Endothelial cell of umbilical vein (primary cell): ENCODE measurements around the gene TMPRSS4.

Source experiments
- CTCF ChIP-seq, 2 donors: IDR thresholded peaks; 1 replicate in 1 of 2; 2 replicates in 1 of 2; pipeline ENCODE4 v1.5.1; 2011; ENCODE audit warnings: low read length in 2 of 2, mild to moderate bottlenecking in 2 of 2, moderate library complexity in 2 of 2, control low read depth in 1 of 2, inconsistent platforms in 1 of 2, low read depth in 1 of 2; ENCODE audit not compliant: insufficient read depth in 1 of 2; ENCODE audit errors: extremely low read depth in 1 of 2
- EZH2 ChIP-seq: IDR thresholded peaks from 2 replicates; pipeline ENCODE4 v1.6.1; 2012; ENCODE audit warnings: borderline replicate concordance, low read depth, mild to moderate bottlenecking, moderate library complexity, low read length, inconsistent platforms; ENCODE audit not compliant: severe bottlenecking
- JUN ChIP-seq: IDR thresholded peaks from 2 replicates; pipeline ENCODE4 v1.6.1; 2011; ENCODE audit warnings: borderline replicate concordance, low read depth; ENCODE audit not compliant: insufficient read length, insufficient read depth
- MAX ChIP-seq: IDR thresholded peaks from 2 replicates; pipeline ENCODE4 v1.6.1; 2011; ENCODE audit not compliant: insufficient read depth, insufficient read length
- POLR2A ChIP-seq: IDR thresholded peaks from 2 replicates; pipeline ENCODE4 v1.6.1; 2012; ENCODE audit warnings: low read depth, mild to moderate bottlenecking, control low read depth, low read length
- POLR2AphosphoS5 ChIP-seq: IDR thresholded peaks from 2 replicates; pipeline ENCODE4 v1.6.1; 2012; ENCODE audit warnings: low read depth, mild to moderate bottlenecking, control low read depth, low read length, moderate library complexity; ENCODE audit not compliant: insufficient read depth

GRCh38 chr11:118153976-118154375, 77.1 kb downstream of the TMPRSS4 start:
- TF ChIP-seq CTCF (IDR thresholded peaks at IDR 0.05; ENCODE audit: extremely low read depth in 1 of 2, insufficient read depth in 1 of 2, low read depth in 1 of 2, low read length in 2 of 2), result no peak
- no peak for TF ChIP-seq POLR2A
- no peak for TF ChIP-seq MAX
- TF ChIP-seq POLR2AphosphoS5, result no peak
- no peak for TF ChIP-seq EZH2
- TF ChIP-seq JUN, result no peak
